ENCODE measurements around the gene CSMD2. TPM values are rescaled to one million over a fixed set of nuclear protein-coding genes. Genes with fewer than 3 reads are reported as not detected.
"Not testable (repeated sequence)": the region's sequence is repeated elsewhere in the genome, so short reads cannot be mapped to it uniquely, and the experiment has no call there.

The CSMD2 gene
- total RNA-seq, 4 donors from 2014 or later = 0.16 to 1.00 (median 0.27) TPM; not detected in 1

- no peak for DNase-seq
- 54 to 64% methylated on average over 5 to 7 of the region's 7 CpGs for whole genome bisulfite sequencing, 2 donors (ENCODE audit: low coverage in 1 of 2)
- intact Hi-C loops (cut with DNase I; ENCODE audit: low total_unique reads) = no loop called here
Measured at GRCh38 chr1:34019741-34020552, 145.1 kb downstream of the CSMD2 start.

GRCh38 chr1:34018285-34018684 is 146.7 kb downstream of the CSMD2 start:
- TF ChIP-seq POLR2A (IDR thresholded peaks at IDR 0.05) = no peak
- no peak for TF ChIP-seq EP300 (IDR thresholded peaks at IDR 0.05; ENCODE audit: low read depth)
- TF ChIP-seq CTCF (IDR thresholded peaks at IDR 0.05) = no peak
- TF ChIP-seq POLR2AphosphoS5 (IDR thresholded peaks at IDR 0.05) = no peak
- 40 to 54% methylated on average over 2 of the region's 2 CpGs for WGBS, 2 donors (ENCODE audit: low coverage in 1 of 2)
- in situ Hi-C loops (cut with MboI; ENCODE audit: low pct_ligation_motif_present in 1 of 4, low pct_unique_long_range_greater_than_20kb in 1 of 4, low sequenced_read_pairs in 3 of 4) (no loop called here), intact Hi-C loops (cut with DNase I; ENCODE audit: low total_unique reads) (no loop called here)
- DNase-seq = no peak
- H3K9me3 ChIP-seq = no peaks in the 10 kb centered on the region
- H3K27ac ChIP-seq = no peak overlapping the region
- no peaks in the 10 kb centered on the region for H3K4me1 ChIP-seq
- no peaks in the 10 kb centered on the region for H3K36me3 ChIP-seq
- H3K4me3 ChIP-seq = no peak overlapping the region
- H3K27me3 ChIP-seq = no peaks in the 10 kb centered on the region

More at GRCh38 chr1:34019741-34020552, 145.1 kb downstream of the CSMD2 start:
- H3K27ac ChIP-seq = no peak overlapping the region
- H3K9me3 ChIP-seq = no peaks in the 10 kb centered on the region
- no peak for TF ChIP-seq CTCF (IDR thresholded peaks at IDR 0.05)
- no peak for TF ChIP-seq POLR2AphosphoS5 (IDR thresholded peaks at IDR 0.05)
- no peak for TF ChIP-seq EP300 (IDR thresholded peaks at IDR 0.05; ENCODE audit: low read depth)
- no peak for TF ChIP-seq POLR2A (IDR thresholded peaks at IDR 0.05)
- H3K4me1 ChIP-seq = no peaks in the 10 kb centered on the region
- in situ Hi-C loops (cut with MboI; ENCODE audit: low pct_ligation_motif_present in 1 of 4, low pct_unique_long_range_greater_than_20kb in 1 of 4, low sequenced_read_pairs in 3 of 4) = no loop called here
- no peaks in the 10 kb centered on the region for H3K36me3 ChIP-seq
- no peaks in the 10 kb centered on the region for H3K27me3 ChIP-seq
- no peak overlapping the region for H3K4me3 ChIP-seq

GRCh38 chr1:34016281-34016680 is 148.7 kb downstream of the CSMD2 start:
- intact Hi-C loops (cut with DNase I; ENCODE audit: low total_unique reads); in situ Hi-C loops (cut with MboI; ENCODE audit: low pct_ligation_motif_present in 1 of 4, low pct_unique_long_range_greater_than_20kb in 1 of 4, low sequenced_read_pairs in 3 of 4); H3K27ac ChIP-seq; H3K36me3 ChIP-seq; H3K4me1 ChIP-seq; H3K27me3 ChIP-seq; H3K9me3 ChIP-seq; H3K4me3 ChIP-seq; DNase-seq: not testable (repeated sequence)
- WGBS, 2 donors (ENCODE audit: low coverage in 1 of 2) = 93 to 100% methylated on average over 1 to 3 of the region's 3 CpGs

- H3K4me3 ChIP-seq = no peak overlapping the region
- peak in 4 of 5 experiments; percentile 21 to 37 (median 30) for TF ChIP-seq CTCF (IDR thresholded peaks at IDR 0.05)
- no peak for TF ChIP-seq POLR2AphosphoS5 (IDR thresholded peaks at IDR 0.05)
- no peaks in the 10 kb centered on the region for H3K36me3 ChIP-seq
- no peak overlapping the region for H3K27ac ChIP-seq
- H3K27me3 ChIP-seq = no peaks in the 10 kb centered on the region
- in situ Hi-C loops (cut with MboI; ENCODE audit: low pct_ligation_motif_present in 1 of 4, low pct_unique_long_range_greater_than_20kb in 1 of 4, low sequenced_read_pairs in 3 of 4) (no loop called here), intact Hi-C loops (cut with DNase I; ENCODE audit: low total_unique reads) (no loop called here)
- H3K4me1 ChIP-seq = no peaks in the 10 kb centered on the region
- no peak for DNase-seq
- no peaks in the 10 kb centered on the region for H3K9me3 ChIP-seq
- WGBS, 2 donors (ENCODE audit: low coverage in 1 of 2) = 8 to 51% methylated on average over 5 to 11 of the region's 11 CpGs
Measured at GRCh38 chr1:34013958-34014737, 150.9 kb downstream of the CSMD2 start.

Measured in transverse colon (tissue), 4 donors.